Endometrium (tissue), 2 donors: ENCODE results near the gene GPRIN2.
"Not testable (repeated sequence)": the region's sequence is repeated elsewhere in the genome, so short reads cannot be mapped to it uniquely, and the experiment has no call there.

Experiments
- FAIRE-seq: peaks from 2 replicates; lab custom pipeline; 2012; peaks lifted over from hg19 to GRCh38; lab: Jason Lieb, UNC
- donor health status: control.
- donor health status: control.

Gene GPRIN2

DNA sequence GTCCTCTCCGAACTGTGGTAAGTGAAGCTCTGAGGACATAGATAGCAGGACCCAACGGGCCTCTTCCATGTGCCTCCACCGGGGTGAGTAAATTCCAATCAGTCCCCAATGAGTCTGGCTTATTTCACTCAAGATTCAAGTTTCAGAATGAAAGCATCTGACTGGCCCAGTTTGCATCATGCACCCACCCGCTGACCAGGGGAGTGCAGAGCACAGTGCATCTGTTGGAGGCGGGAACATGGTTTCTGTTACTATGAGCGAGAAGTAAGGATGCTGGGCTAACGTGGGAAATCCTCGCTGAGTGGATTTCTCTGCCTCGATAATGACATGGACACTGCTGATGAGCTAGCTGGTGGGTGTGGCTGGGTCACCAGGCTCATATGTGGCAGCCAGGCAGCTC lies 10.7 kb upstream of the GPRIN2 start:
- not testable (repeated sequence) for FAIRE-seq

DNA sequence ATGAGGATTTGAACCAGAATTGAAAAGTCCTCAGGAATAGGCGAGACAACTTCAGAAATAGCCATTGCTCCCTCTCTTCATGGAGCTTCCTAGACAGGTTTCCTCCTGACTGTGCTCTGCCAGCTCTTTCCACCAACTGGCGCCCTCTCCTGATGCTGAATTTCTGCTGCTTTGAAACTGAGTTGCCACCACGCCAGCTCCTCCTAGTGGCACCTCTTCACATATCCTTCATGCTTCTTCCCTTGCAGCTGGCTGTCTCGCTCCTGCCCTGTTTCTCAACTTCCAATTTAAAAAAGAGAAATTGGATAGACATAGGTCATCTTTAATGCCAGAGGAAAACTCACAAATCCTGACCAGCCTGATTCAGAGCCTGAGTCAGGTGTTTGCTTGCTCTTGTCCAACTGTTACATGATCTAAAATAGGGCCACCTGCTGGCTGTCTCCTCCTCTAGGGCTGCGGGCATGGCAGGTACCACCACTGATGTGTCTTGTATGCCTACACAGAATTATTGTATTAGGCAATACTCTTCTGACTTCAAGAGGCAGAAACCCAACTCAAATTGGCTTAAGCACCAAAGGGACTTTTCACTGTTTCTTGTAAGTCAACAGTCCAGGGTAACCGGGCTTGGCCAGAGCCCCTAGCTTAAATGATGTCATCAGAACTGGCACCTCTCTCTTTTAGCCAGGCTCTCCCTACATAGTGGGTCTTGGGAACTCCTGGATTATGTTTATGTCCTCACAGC lies 9.3 kb upstream of the GPRIN2 start:
- not testable (repeated sequence) for FAIRE-seq

DNA sequence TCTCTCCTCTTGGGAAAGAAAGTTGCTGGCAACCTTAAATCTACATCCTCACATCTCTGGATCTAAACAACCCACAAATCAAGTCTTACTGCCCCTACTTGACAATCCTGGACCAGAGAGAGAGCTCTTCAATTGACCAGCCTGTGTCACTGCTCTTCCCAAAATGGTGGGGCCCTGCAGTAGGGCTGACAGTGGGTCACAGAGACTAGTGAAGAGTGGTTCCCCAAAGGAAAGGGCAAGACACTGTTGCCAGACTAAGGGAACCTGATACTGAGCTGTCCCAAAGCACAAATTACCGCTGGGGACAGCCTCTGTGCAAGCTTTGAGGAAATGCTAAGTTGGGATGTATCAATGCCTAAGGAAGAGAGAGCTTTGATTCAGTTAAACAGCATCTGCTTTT lies 4.5 kb upstream of the GPRIN2 start:
- FAIRE-seq = no peak

GRCh38 chr10:46560381-46560780 lies 3.9 kb upstream of the GPRIN2 start:
- FAIRE-seq = no peak

DNA sequence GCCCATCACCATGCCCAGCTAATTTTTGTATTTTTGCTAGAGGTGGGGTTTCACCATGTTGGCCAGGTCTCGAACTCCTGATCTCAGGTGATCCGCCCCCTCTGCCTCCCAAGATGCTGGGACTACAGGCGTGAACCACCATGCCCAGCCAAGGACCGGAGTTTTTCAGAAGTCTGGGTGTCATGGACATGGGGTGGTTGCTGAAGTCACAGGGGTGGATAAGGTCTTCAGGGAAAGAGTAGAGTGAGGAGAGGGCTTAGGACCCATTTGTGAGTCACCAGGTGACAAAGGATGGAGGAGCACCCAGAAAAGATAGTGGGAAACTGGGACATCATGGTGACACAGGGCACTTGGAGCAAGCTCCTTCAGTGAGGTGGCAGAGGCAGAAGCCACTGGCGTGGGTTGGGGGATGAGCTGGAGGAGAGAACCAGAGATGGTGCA lies 2.8 kb upstream of the GPRIN2 start:
- no peak for FAIRE-seq

DNA sequence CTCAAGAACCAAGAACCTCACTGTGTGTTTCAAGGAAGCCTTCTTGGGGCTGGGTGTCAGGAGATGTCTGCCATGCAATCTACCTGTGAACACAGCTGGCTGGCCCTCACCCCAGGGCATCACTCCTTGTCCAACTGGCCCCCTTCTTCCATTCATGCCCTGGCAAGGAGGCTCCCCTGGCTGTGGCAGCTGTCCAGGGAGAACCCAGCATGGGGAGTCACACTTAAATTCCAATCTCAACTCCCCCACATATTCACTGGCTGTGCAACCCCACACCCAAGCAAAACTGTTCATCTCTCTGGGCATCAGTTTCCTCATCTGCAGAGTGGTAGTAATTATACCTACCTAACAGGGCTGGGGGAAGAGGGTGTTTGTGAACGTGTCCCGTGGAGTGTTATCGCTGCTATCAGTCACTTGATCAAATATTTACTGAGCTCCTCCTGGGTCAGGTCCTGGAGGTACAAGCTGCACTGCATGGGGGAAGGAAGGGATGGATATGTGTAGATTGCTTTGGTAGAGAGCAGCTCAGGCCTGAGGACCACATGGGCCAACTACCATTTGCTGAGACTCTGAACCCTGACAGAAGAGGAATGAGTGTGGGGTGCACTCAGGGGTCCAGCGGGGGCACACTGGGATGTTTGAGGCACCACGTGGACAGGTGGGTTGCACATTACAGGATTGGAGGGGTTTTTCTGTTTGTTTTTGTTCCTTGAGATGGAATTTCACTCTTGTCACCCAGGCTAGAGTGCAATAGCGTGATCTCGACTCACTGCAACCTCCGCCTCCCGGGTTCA lies 2.1 kb upstream of the GPRIN2 start:
- FAIRE-seq = no peak

- no peak for FAIRE-seq
Observed at GRCh38 chr10:46558122-46558391, 1.6 kb upstream of the GPRIN2 start.

GRCh38 chr10:46557319-46558121 lies 1.1 kb upstream of the GPRIN2 start:
- no peak for FAIRE-seq

GRCh38 chr10:46555713-46556514 lies 544 bp downstream of the GPRIN2 start:
- FAIRE-seq = no peak

GRCh38 chr10:46555366-46555712 lies 1.1 kb downstream of the GPRIN2 start:
- no peak for FAIRE-seq

DNA sequence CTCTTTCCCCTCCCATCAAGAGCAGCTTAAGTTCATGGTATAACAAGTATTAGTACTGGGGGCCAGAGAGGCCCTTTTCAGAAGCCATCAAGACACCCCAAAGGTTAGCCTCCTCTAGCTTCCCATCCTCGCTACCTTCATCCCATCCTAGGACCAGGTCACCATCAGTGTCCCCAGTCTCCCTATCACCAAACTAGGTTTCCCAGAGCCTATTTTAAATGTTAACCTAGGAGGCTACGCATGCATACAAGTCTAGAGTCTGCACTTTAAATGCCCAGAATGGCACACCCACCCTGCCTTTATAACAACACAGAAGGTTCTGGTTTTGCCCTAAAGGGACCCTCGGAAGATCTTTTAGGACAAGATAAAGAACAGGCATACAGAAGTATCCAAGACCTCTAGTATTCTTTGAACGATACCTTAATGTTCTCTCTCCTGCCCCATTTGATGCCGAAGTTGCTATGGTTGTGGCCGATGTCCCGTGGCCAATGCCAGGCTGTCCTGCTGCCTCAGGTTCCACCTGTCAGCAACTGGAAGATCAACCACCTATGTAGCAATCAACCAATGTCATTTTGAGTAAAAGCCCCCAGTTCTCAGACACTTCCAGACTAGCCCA lies 2.2 kb downstream of the GPRIN2 start:
- FAIRE-seq = no peak

DNA sequence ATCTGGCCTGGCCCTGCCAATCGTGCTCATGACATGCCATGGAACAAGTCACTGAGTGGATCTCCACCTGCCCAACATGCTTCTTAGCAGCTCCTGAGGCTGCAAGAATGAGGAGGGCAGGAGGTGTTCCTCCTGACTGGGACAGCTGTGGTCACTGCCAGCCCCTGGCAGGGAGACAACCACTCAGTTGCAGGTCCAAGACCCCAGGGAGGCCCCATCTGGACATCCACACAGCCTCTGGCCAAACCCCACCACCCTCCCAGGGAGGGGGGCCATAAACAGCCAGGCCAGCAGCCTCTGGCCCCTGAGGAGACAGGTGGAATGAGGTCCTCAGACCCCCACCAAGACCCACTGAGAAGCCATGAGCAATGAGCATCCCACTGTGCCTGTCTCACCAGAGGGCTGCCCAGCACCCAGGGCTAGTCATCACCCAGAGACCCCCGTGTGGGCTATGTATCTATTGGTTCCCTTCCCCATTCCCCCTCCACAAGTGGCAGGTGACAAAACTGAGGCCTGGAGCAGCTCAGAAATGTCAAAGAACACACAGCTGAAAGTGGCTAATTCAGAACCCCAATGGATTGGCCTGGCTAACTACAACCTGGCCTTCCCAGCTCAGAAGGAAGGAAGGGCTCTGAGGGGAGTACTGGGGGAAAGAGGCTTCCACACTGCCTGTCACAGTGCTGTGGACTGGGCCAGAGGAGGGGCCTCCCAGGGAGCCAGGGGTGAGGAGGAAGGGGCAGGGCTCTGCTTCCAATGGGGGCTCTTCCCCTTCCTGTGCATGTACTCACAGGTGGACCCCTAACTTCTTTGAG lies 3.0 kb downstream of the GPRIN2 start:
- no peak for FAIRE-seq

GRCh38 chr10:46552526-46553237 lies 3.8 kb downstream of the GPRIN2 start:
- FAIRE-seq = no peak

- no peak for FAIRE-seq
Observed at GRCh38 chr10:46551701-46552525, 4.5 kb downstream of the GPRIN2 start.

- no peak for FAIRE-seq
Observed at GRCh38 chr10:46550795-46551700, 5.4 kb downstream of the GPRIN2 start.

GRCh38 chr10:46550076-46550790 lies 6.2 kb downstream of the GPRIN2 start:
- no peak for FAIRE-seq
